Uterus (tissue), 2 donors: Measurements from ENCODE around the gene PHOX2B.

Source experiments
- POLR2A ChIP-seq, 2 donors: fragments of 450-650 bp; IDR thresholded peaks; one replicate each; pipeline ENCODE4 v1.6.1; 2016; ENCODE audit warnings: antibody characterized with exemption in 2 of 2, mild to moderate bottlenecking in 1 of 2, moderate library complexity in 1 of 2
- TF ChIP-seq, protein P1 (sequence below), 4 experiments: fragments of 200-600 bp in 2 of 4; fragments of 450-650 bp in 2 of 4; sonication (generic) in 2 of 4; IDR thresholded peaks; one replicate each; pipeline ENCODE4 v1.5.1; 2016 to 2019; ENCODE audit warnings: antibody characterized with exemption in 4 of 4, mild to moderate bottlenecking in 2 of 4, moderate library complexity in 1 of 4

DNA sequence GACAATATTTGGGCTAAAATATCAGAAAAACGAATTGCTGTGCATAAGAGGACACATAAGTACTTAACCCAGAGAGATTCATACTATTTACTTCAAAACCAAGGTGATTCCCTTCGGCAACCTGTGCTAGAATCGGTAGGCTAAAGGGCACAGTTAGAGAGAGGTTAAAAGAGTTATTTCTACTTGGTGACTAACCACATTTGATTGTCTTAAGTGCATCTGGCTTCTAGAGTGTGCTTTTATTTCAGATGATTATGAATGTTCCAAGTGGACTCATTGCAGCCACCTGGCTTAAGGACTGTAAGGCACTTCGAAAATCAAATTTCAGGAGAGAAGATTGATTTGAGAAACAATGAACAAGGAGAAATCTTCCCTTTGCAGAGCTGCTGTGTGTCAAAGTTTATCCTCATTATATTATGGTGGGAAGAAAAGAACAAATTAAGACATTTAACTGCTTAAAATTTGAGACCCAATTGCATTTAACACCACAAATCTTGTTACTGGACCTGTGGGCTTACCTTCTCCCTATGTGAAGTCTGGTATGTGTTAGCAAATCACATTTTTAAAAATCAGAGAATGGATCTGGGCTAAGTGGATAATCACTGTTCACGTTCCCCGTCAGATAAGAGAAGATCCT lies 34.0 kb downstream of the PHOX2B start:
- TF ChIP-seq, protein P1, sequence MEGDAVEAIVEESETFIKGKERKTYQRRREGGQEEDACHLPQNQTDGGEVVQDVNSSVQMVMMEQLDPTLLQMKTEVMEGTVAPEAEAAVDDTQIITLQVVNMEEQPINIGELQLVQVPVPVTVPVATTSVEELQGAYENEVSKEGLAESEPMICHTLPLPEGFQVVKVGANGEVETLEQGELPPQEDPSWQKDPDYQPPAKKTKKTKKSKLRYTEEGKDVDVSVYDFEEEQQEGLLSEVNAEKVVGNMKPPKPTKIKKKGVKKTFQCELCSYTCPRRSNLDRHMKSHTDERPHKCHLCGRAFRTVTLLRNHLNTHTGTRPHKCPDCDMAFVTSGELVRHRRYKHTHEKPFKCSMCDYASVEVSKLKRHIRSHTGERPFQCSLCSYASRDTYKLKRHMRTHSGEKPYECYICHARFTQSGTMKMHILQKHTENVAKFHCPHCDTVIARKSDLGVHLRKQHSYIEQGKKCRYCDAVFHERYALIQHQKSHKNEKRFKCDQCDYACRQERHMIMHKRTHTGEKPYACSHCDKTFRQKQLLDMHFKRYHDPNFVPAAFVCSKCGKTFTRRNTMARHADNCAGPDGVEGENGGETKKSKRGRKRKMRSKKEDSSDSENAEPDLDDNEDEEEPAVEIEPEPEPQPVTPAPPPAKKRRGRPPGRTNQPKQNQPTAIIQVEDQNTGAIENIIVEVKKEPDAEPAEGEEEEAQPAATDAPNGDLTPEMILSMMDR (IDR thresholded peaks at IDR 0.05): no peak
- no peak for TF ChIP-seq POLR2A (IDR thresholded peaks at IDR 0.05)
